Testis (tissue), 3 donors: ENCODE measurements around the gene PHACTR3. TPM values are rescaled to one million over a fixed set of nuclear protein-coding genes. Genes with fewer than 3 reads are reported as not detected.

Source experiments
- DNase-seq: peaks from one replicate; pipeline ENCODE4 v3.0.0-alpha.2; 2019
- H3K27ac ChIP-seq, 2 donors: fragments of 200-600 bp; sonication (generic); one replicate each; pipeline ENCODE4 v1.5.1; 2019
- H3K27me3 ChIP-seq: fragments of 200-600 bp; sonication (generic); one replicate; pipeline ENCODE4 v1.5.1; 2019
- H3K36me3 ChIP-seq: fragments of 200-600 bp; sonication (generic); one replicate; pipeline ENCODE4 v1.5.1; 2017; ENCODE audit warnings: low read depth; ENCODE audit errors: missing control alignments
- H3K4me1 ChIP-seq: fragments of 200-600 bp; sonication (generic); one replicate; pipeline ENCODE4 v1.5.1; 2019
- H3K4me3 ChIP-seq, 2 donors: fragments of 200-600 bp; sonication (generic); one replicate each; pipeline ENCODE4 v1.5.1; 2017 to 2019
- H3K9me3 ChIP-seq: fragments of 200-600 bp; sonication (generic); one replicate; pipeline ENCODE4 v1.5.1; 2017
- CTCF ChIP-seq, 3 experiments: fragments of 450-650 bp in 2 of 3; fragments of 200-600 bp in 1 of 3; sonication (generic) in 1 of 3; IDR thresholded peaks; one replicate each; pipeline ENCODE4 v1.5.1; 2016 to 2019; ENCODE audit warnings: antibody characterized with exemption in 3 of 3, mild to moderate bottlenecking in 2 of 3, moderate library complexity in 1 of 3
- POLR2A ChIP-seq: fragments of 450-650 bp; IDR thresholded peaks from one replicate; pipeline ENCODE4 v1.6.1; 2017; ENCODE audit warnings: antibody characterized with exemption, mild to moderate bottlenecking, moderate library complexity
- WGBS, 2 donors: methylation state at CpG; one replicate each; pipeline ENCODE4 v1.1.5; 2018; 5-methylcytosine and 5-hydroxymethylcytosine counted together
- intact Hi-C: fragments of 100-400 bp; cut with DNase I; formaldehyde crosslinking; loops from one replicate; pipeline ENCODE4 v1.15.1; 2023; ENCODE audit warnings: low total_unique reads
- polyA plus RNA-seq: library from polyadenylated mRNA; stranded (reverse); fragments of 350-450 nt; fragmentation: Illumina TruSeq; extraction: RNeasy Lipid Tissue Mini Kit (QIAGEN cat#74804); gene quantifications from one replicate; pipeline ENCODE4 v1.2.3, GENCODE V29; 2014; ENCODE audit warnings: low read depth, low replicate concordance; ENCODE audit not compliant: insufficient read depth
- total RNA-seq, 2 donors: library from RNA; depleted of rRNA; stranded (reverse); fragments of >200 nt; gene quantifications; one replicate each; pipeline ENCODE4 v1.2.3, GENCODE V29; 2016

PHACTR3 gene
- total and polyA plus RNA-seq, 3 donors from 2014 or later: 0.94 to 1.2 (median 1.1) TPM

GRCh38 chr20:59785986-59786795 is 181.9 kb downstream of the PHACTR3 start:
- no peak for DNase-seq
- TF ChIP-seq POLR2A (no peak), CTCF (IDR thresholded peaks at IDR 0.05) (no peak)
- intact Hi-C loops: no loop called here
- H3K27ac ChIP-seq: no peak overlapping the region
- H3K4me3 ChIP-seq: no peak overlapping the region
- no peaks in the 10 kb centered on the region for H3K27me3 ChIP-seq
- H3K36me3 ChIP-seq: no peaks in the 10 kb centered on the region
- 90 to 91% methylated on average over 5 to 10 of the region's 10 CpGs for WGBS, 2 donors
- no peaks in the 10 kb centered on the region for H3K9me3 ChIP-seq
- H3K4me1 ChIP-seq: no peaks in the 10 kb centered on the region

- Histone ChIP-seq H3K27me3 (no peaks in the 10 kb centered on the region), H3K4me3 (no peak overlapping the region), H3K27ac (no peak overlapping the region), H3K9me3 (no peaks in the 10 kb centered on the region), H3K4me1 (no peaks in the 10 kb centered on the region), H3K36me3 (no peaks in the 10 kb centered on the region)
- no peak for DNase-seq
- TF ChIP-seq POLR2A: no peak
- TF ChIP-seq CTCF (IDR thresholded peaks at IDR 0.05): no peak
- intact Hi-C loops: no loop called here
- 79% methylated on average over 10 of the region's 10 CpGs for WGBS, 2 donors
Observed at GRCh38 chr20:59786801-59787537, 182.6 kb downstream of the PHACTR3 start.

- Histone ChIP-seq H3K9me3 (no peaks in the 10 kb centered on the region), H3K27ac (no peak overlapping the region), H3K36me3 (no peaks in the 10 kb centered on the region), H3K4me1 (no peaks in the 10 kb centered on the region), H3K27me3 (no peaks in the 10 kb centered on the region), H3K4me3 (no peak overlapping the region)
- 80 to 90% methylated on average over 2 of the region's 2 CpGs for WGBS, 2 donors
- intact Hi-C loops: no loop called here
- no peak for DNase-seq
- TF ChIP-seq CTCF (IDR thresholded peaks at IDR 0.05) (no peak), POLR2A (no peak)
Observed at GRCh38 chr20:59787538-59787890, 183.2 kb downstream of the PHACTR3 start.

GRCh38 chr20:59788196-59788735 is 183.9 kb downstream of the PHACTR3 start:
- Histone ChIP-seq H3K27me3 (no peaks in the 10 kb centered on the region), H3K9me3 (no peaks in the 10 kb centered on the region), H3K4me1 (no peaks in the 10 kb centered on the region), H3K4me3 (no peak overlapping the region), H3K27ac (no peak overlapping the region), H3K36me3 (no peaks in the 10 kb centered on the region)
- 68 to 69% methylated on average over 8 of the region's 8 CpGs for WGBS, 2 donors
- no peak for TF ChIP-seq CTCF (IDR thresholded peaks at IDR 0.05)
- no peak for TF ChIP-seq POLR2A
- intact Hi-C loops: no loop called here
- no peak for DNase-seq
